Endothelial cell of umbilical vein (primary cell): ENCODE data around the gene ASIC4. TPM values are rescaled to one million over a fixed set of nuclear protein-coding genes. Genes with fewer than 3 reads are reported as not detected.

Experiments
- BruUV-seq: library from RNA; stranded (reverse); fragments of 400-500 nt; replicated peaks from 2 replicates; lab custom pipeline; 2021; lab: Mats Ljungman, UMichigan
- CTCF ChIA-PET: fragments of 300-600, 350-600 bp; sonication (Branson Sonifier 250); formaldehyde crosslinking; loops from one replicate; lab custom pipeline; 2021; ENCODE audit warnings: antibody characterized with exemption, inconsistent platforms; lab: Charles Lee
- POLR2A ChIA-PET: fragments of 300-600, 350-600 bp; sonication (Branson Sonifier 250); formaldehyde crosslinking; loops from one replicate; lab custom pipeline; 2021; ENCODE audit warnings: antibody characterized with exemption, inconsistent platforms; lab: Charles Lee
- DNase-seq: peaks from one replicate; pipeline ENCODE4 v3.0.0-alpha.2; 2011; ENCODE audit warnings: low read depth, low spot score
- FAIRE-seq: peaks from 2 replicates; lab custom pipeline; 2011; peaks lifted over from hg19 to GRCh38; lab: Jason Lieb, UNC
- H2AFZ ChIP-seq: 2 replicates; pipeline ENCODE4 v1.6.0; 2012; ENCODE audit warnings: low read depth, low read length, control low read depth, inconsistent platforms
- H3K27ac ChIP-seq: 2 replicates; pipeline ENCODE4 v1.5.1; 2011; ENCODE audit warnings: low read depth, mild to moderate bottlenecking, control low read depth, low read length, moderate library complexity; ENCODE audit not compliant: insufficient read depth
- H3K27me3 ChIP-seq, 2 experiments: 2 replicates each; pipeline versions ENCODE4 v1.6.0 to v1.6.1; 2011; ENCODE audit warnings: low read length in 2 of 2, mixed read lengths in 1 of 2; ENCODE audit not compliant: control insufficient read depth in 2 of 2, insufficient read depth in 2 of 2
- H3K36me3 ChIP-seq, 2 experiments: 2 replicates in 1 of 2; 3 replicates in 1 of 2; pipeline ENCODE4 v1.5.1; 2011; ENCODE audit warnings: low read length in 2 of 2, mild to moderate bottlenecking in 1 of 2, moderate library complexity in 1 of 2; ENCODE audit not compliant: control insufficient read depth in 2 of 2, insufficient read depth in 2 of 2; ENCODE audit errors: extremely low read depth in 1 of 2
- H3K4me1 ChIP-seq: 3 replicates; pipeline ENCODE4 v1.5.1; 2011; ENCODE audit warnings: mild to moderate bottlenecking, low read length; ENCODE audit not compliant: control insufficient read depth, insufficient read depth; ENCODE audit errors: extremely low read depth
- H3K4me2 ChIP-seq: 2 replicates; pipeline ENCODE4 v1.6.1; 2011; ENCODE audit warnings: low read length, control low read depth, mixed read lengths; ENCODE audit not compliant: insufficient read depth
- H3K4me3 ChIP-seq, 3 experiments: fragments of 200-600 bp in 1 of 3; sonication (generic), shearing (Covaris generic) in 1 of 3; replicated peaks in 1 of 3; 2 replicates each; pipeline ENCODE4 v1.5.1; 2011 to 2016; ENCODE audit warnings: control low read depth in 3 of 3, low read length in 3 of 3, mild to moderate bottlenecking in 2 of 3, inconsistent platforms in 1 of 3, low read depth in 1 of 3, moderate library complexity in 1 of 3; ENCODE audit not compliant: insufficient read depth in 1 of 3
- H3K79me2 ChIP-seq: 2 replicates; pipeline ENCODE4 v1.6.0; 2012; ENCODE audit warnings: low read length, inconsistent platforms; ENCODE audit not compliant: control insufficient read depth, insufficient read depth
- H3K9ac ChIP-seq: replicated peaks from 2 replicates; pipeline ENCODE3; 2011; ENCODE audit warnings: low read length, control low read depth; ENCODE audit not compliant: insufficient read depth; ENCODE audit errors: extremely low read depth
- H3K9me1 ChIP-seq: replicated peaks from 3 replicates; pipeline ENCODE4 v1.6.0; 2011; ENCODE audit warnings: mild to moderate bottlenecking, low read length; ENCODE audit not compliant: control insufficient read depth, insufficient read depth; ENCODE audit errors: extremely low read depth
- H3K9me3 ChIP-seq: replicated peaks from 2 replicates; pipeline ENCODE4 v1.5.1; 2012; ENCODE audit warnings: low read length, inconsistent platforms; ENCODE audit not compliant: control insufficient read depth, insufficient read depth
- H4K20me1 ChIP-seq: replicated peaks from 2 replicates; pipeline ENCODE3; 2011; ENCODE audit warnings: mild to moderate bottlenecking, low read length; ENCODE audit not compliant: control insufficient read depth, insufficient read depth; ENCODE audit errors: extremely low read depth
- EZH2 ChIP-seq: IDR thresholded peaks from 2 replicates; pipeline ENCODE4 v1.6.1; 2012; ENCODE audit warnings: borderline replicate concordance, low read depth, mild to moderate bottlenecking, moderate library complexity, low read length, inconsistent platforms; ENCODE audit not compliant: severe bottlenecking
- FOS ChIP-seq: IDR thresholded peaks from 2 replicates; pipeline ENCODE4 v1.6.1; 2011; ENCODE audit warnings: mild to moderate bottlenecking, low read length, moderate library complexity, borderline replicate concordance; ENCODE audit not compliant: insufficient read depth
- GATA2 ChIP-seq: IDR thresholded peaks from 2 replicates; pipeline ENCODE4 v1.7.0; 2011; ENCODE audit warnings: low read depth, mild to moderate bottlenecking, moderate library complexity, mixed read lengths, low read length; ENCODE audit not compliant: insufficient read length, insufficient read depth
- JUN ChIP-seq: IDR thresholded peaks from 2 replicates; pipeline ENCODE4 v1.6.1; 2011; ENCODE audit warnings: borderline replicate concordance, low read depth; ENCODE audit not compliant: insufficient read length, insufficient read depth
- MYC ChIP-seq: IDR thresholded peaks from one replicate; pipeline ENCODE4 v1.6.1; 2011; ENCODE audit warnings: mild to moderate bottlenecking, low read depth, low read length
- POLR2A ChIP-seq: IDR thresholded peaks from 2 replicates; pipeline ENCODE4 v1.6.1; 2012; ENCODE audit warnings: low read depth, mild to moderate bottlenecking, control low read depth, low read length
- POLR2AphosphoS5 ChIP-seq: IDR thresholded peaks from 2 replicates; pipeline ENCODE4 v1.6.1; 2012; ENCODE audit warnings: low read depth, mild to moderate bottlenecking, control low read depth, low read length, moderate library complexity; ENCODE audit not compliant: insufficient read depth
- dilution Hi-C: fragments of 300-500 bp; cut with MboI; formaldehyde crosslinking; loops from one replicate; pipeline ENCODE4 v1.15.0; 2019; ENCODE audit warnings: low sequenced_read_pairs; ENCODE audit not compliant: extremely low pct_ligation_motif_present
- intact Hi-C: fragments of 100-400 bp; cut with micrococcal nuclease; formaldehyde crosslinking; loops from one replicate; pipeline ENCODE4 v1.10.0; 2022
- polyA plus RNA-seq, 4 experiments: library from polyadenylated mRNA; depleted of rRNA in 3 of 4; stranded (reverse) in 3 of 4; unstranded in 1 of 4; fragments of >200 nt; gene quantifications; 2 replicates each; pipeline versions ENCODE4 v1.2.1 to v1.2.3, GENCODE V29; 2011 to 2012; ENCODE audit warnings: missing spikeins in 1 of 4
- total RNA-seq: library from RNA; stranded (reverse); gene quantifications from 2 replicates; pipeline ENCODE4 v1.2.3, GENCODE V29; 2021
- TF ChIP-seq, protein P1 (sequence below): IDR thresholded peaks from 2 replicates; pipeline ENCODE4 v1.6.1; 2011; ENCODE audit not compliant: insufficient read depth, insufficient read length
- TF ChIP-seq, protein P2 (sequence below), 2 donors: IDR thresholded peaks; 1 replicate in 1 of 2; 2 replicates in 1 of 2; pipeline ENCODE4 v1.5.1; 2011; ENCODE audit warnings: low read length in 2 of 2, mild to moderate bottlenecking in 2 of 2, moderate library complexity in 2 of 2, control low read depth in 1 of 2, inconsistent platforms in 1 of 2, low read depth in 1 of 2; ENCODE audit not compliant: insufficient read depth in 1 of 2; ENCODE audit errors: extremely low read depth in 1 of 2

The ASIC4 gene
- total and polyA plus RNA-seq, 2 donors (not counting 3 experiments of a cell fraction or from before 2014, with no cell fraction given) = not detected

DNA sequence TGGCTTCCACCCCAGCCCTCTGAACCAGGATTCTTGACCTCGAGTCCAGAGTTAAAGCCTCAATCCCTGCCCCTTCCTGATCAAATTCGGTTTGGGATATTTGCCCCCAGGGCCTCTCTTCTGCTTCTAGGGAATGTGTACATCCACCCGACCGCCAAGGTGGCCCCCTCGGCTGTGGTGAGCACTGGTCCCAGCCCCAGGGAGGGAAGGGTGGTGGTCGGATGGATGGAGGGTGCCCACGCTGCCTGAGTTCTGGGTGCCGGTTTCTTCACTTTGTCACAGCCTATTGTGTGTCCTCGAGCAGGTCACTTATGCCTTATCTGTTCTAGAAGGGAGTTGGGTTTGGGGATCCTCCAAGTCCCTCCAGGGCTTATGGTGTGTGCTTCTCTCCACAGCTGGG, 8.7 kb upstream of the ASIC4 start:
- H3K27ac ChIP-seq = no peak overlapping the region
- no peak for TF ChIP-seq EZH2
- no peak for TF ChIP-seq JUN
- TF ChIP-seq, protein P1, sequence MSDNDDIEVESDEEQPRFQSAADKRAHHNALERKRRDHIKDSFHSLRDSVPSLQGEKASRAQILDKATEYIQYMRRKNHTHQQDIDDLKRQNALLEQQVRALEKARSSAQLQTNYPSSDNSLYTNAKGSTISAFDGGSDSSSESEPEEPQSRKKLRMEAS = no peak
- no peak for TF ChIP-seq POLR2A
- TF ChIP-seq, protein P2, sequence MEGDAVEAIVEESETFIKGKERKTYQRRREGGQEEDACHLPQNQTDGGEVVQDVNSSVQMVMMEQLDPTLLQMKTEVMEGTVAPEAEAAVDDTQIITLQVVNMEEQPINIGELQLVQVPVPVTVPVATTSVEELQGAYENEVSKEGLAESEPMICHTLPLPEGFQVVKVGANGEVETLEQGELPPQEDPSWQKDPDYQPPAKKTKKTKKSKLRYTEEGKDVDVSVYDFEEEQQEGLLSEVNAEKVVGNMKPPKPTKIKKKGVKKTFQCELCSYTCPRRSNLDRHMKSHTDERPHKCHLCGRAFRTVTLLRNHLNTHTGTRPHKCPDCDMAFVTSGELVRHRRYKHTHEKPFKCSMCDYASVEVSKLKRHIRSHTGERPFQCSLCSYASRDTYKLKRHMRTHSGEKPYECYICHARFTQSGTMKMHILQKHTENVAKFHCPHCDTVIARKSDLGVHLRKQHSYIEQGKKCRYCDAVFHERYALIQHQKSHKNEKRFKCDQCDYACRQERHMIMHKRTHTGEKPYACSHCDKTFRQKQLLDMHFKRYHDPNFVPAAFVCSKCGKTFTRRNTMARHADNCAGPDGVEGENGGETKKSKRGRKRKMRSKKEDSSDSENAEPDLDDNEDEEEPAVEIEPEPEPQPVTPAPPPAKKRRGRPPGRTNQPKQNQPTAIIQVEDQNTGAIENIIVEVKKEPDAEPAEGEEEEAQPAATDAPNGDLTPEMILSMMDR (IDR thresholded peaks at IDR 0.05; ENCODE audit: extremely low read depth in 1 of 2, insufficient read depth in 1 of 2, low read depth in 1 of 2, low read length in 2 of 2) = no peak
- TF ChIP-seq GATA2 = no peak
- TF ChIP-seq MYC = no peak
- TF ChIP-seq FOS = no peak
- TF ChIP-seq POLR2AphosphoS5 = no peak
- dilution Hi-C loops (no loop called here), intact Hi-C loops (no loop called here)
- no peak overlapping the region for H3K9ac ChIP-seq
- FAIRE-seq (no peak), DNase-seq (no peak)
- BruUV-seq = no TSS peak
- no peak overlapping the region for H3K4me3 ChIP-seq
- H3K9me1 ChIP-seq = no peaks in the 10 kb centered on the region
- no peak overlapping the region for H3K4me2 ChIP-seq
- POLR2A ChIA-PET = no interaction called here
- no peaks in the 10 kb centered on the region for H3K9me3 ChIP-seq
- H2AFZ ChIP-seq = no peak overlapping the region
- H3K4me1 ChIP-seq = no peaks in the 10 kb centered on the region
- H3K79me2 ChIP-seq = no peaks in the 10 kb centered on the region
- peaks cover 4 to 5% of the 10 kb centered on the region in 2 experiments for H3K27me3 ChIP-seq
- peaks cover 0 to 28% of the 10 kb centered on the region in 2 experiments for H3K36me3 ChIP-seq
- CTCF ChIA-PET = interaction anchor here (5.0 kb wide), 1 partner anchor 23 kb away, joined by 99 read pairs; no protein-coding TSS in a partner anchor
- no peaks in the 10 kb centered on the region for H4K20me1 ChIP-seq
